HepG2 (cell line): Measurements from ENCODE around the gene SBNO2. TPM values are rescaled to one million over a fixed set of nuclear protein-coding genes. Genes with fewer than 3 reads are reported as not detected.
A peak's percentile ranks its signal among the peaks of the same experiment; 100 is the strongest.

Experiments used
- ATF7 ChIP-seq, 2 experiments: fragments of 450-650 bp in 1 of 2; sonication (generic) in 1 of 2; formaldehyde crosslinking in 1 of 2; IDR thresholded peaks; 2 replicates each; pipeline versions ENCODE4 v1.4.0 to v1.6.1; 2016 to 2020; ENCODE audit warnings: antibody characterized with exemption in 1 of 2, mild to moderate bottlenecking in 1 of 2, missing genetic modification reagents in 1 of 2
- CBX1 ChIP-seq: IDR thresholded peaks from one replicate; pipeline ENCODE4 v1.6.1; 2016; ENCODE audit warnings: antibody characterized with exemption, low read depth
- FLYWCH1 ChIP-seq: sonication (generic); formaldehyde crosslinking; IDR thresholded peaks from 2 replicates; pipeline ENCODE4 v1.8.1; 2023; ENCODE audit warnings: mild to moderate bottlenecking, missing genetic modification reagents
- FOXA3 ChIP-seq: IDR thresholded peaks from 2 replicates; pipeline ENCODE4 v1.6.1; 2016; ENCODE audit warnings: missing genetic modification reagents, missing compliant biosample characterization
- FOXK2 ChIP-seq: fragments of 450-650 bp; IDR thresholded peaks from 2 replicates; pipeline ENCODE4 v1.6.1; 2016
- GPN1 ChIP-seq: sonication (generic); formaldehyde crosslinking; IDR thresholded peaks from 2 replicates; pipeline ENCODE4 v1.5.1; 2020; ENCODE audit warnings: missing genetic modification reagents, borderline replicate concordance
- HIVEP1 ChIP-seq: sonication (generic); formaldehyde crosslinking; IDR thresholded peaks from 2 replicates; pipeline ENCODE4 v1.4.0; 2020; ENCODE audit warnings: mild to moderate bottlenecking, missing genetic modification reagents
- HOXA9 ChIP-seq: sonication (generic); formaldehyde crosslinking; IDR thresholded peaks from 2 replicates; pipeline ENCODE4 v1.8.1; 2022; ENCODE audit warnings: missing genetic modification reagents, mild to moderate bottlenecking, moderate library complexity, borderline replicate concordance
- KAT8 ChIP-seq: IDR thresholded peaks from 2 replicates; pipeline ENCODE4 v1.6.1; 2016; ENCODE audit warnings: missing genetic modification reagents, missing compliant biosample characterization
- KLF16 ChIP-seq, 2 experiments: sonication (generic) in 1 of 2; formaldehyde crosslinking in 1 of 2; IDR thresholded peaks; 2 replicates each; pipeline versions ENCODE4 v1.6.1 to v1.8.0; 2016 to 2023; ENCODE audit warnings: missing genetic modification reagents in 2 of 2, missing compliant biosample characterization in 1 of 2
- MED13 ChIP-seq: sonication (generic); formaldehyde crosslinking; IDR thresholded peaks from 2 replicates; pipeline ENCODE4 v1.5.0; 2020; ENCODE audit warnings: missing genetic modification reagents
- MXD4 ChIP-seq: IDR thresholded peaks from 2 replicates; pipeline ENCODE4 v1.6.1; 2016; ENCODE audit warnings: mild to moderate bottlenecking, missing biosample characterization, missing genetic modification reagents
- NR1H2 ChIP-seq: sonication (generic); formaldehyde crosslinking; IDR thresholded peaks from 2 replicates; pipeline ENCODE4 v1.8.1; 2022; ENCODE audit warnings: low read depth, missing genetic modification reagents, borderline replicate concordance
- RFX3 ChIP-seq: IDR thresholded peaks from 2 replicates; pipeline ENCODE4 v1.6.1; 2016; ENCODE audit warnings: missing biosample characterization, missing genetic modification reagents
- SP1 ChIP-seq, 2 experiments: fragments of 450-650 bp in 1 of 2; sonication (generic) in 1 of 2; formaldehyde crosslinking in 1 of 2; IDR thresholded peaks; 2 replicates each; pipeline versions ENCODE4 v1.4.0 to v1.6.1; 2016 to 2020; ENCODE audit warnings: missing genetic modification reagents in 1 of 2
- SRSF4 ChIP-seq: fragments of 200-400 bp; formaldehyde crosslinking; IDR thresholded peaks from one replicate; pipeline ENCODE4 v1.6.1; 2018; ENCODE audit warnings: mild to moderate bottlenecking, low read depth, low read length, moderate library complexity; ENCODE audit not compliant: poor library complexity, severe bottlenecking
- XRCC5 ChIP-seq: fragments of 200-400 bp; formaldehyde crosslinking; optimal IDR thresholded peaks from 2 replicates; pipeline ENCODE3; 2017; ENCODE audit warnings: mild to moderate bottlenecking, low read length
- ZBTB42 ChIP-seq: sonication (generic); formaldehyde crosslinking; IDR thresholded peaks from 2 replicates; pipeline ENCODE4 v1.5.0; 2020; ENCODE audit warnings: mild to moderate bottlenecking, missing genetic modification reagents
- ZBTB44 ChIP-seq: sonication (generic); formaldehyde crosslinking; IDR thresholded peaks from 2 replicates; pipeline ENCODE4 v1.4.0; 2020; ENCODE audit warnings: missing genetic modification reagents
- ZEB1 ChIP-seq: IDR thresholded peaks from 2 replicates; pipeline ENCODE4 v1.6.1; 2012; ENCODE audit warnings: mild to moderate bottlenecking, low read depth, inconsistent platforms; ENCODE audit not compliant: insufficient replicate concordance
- ZFP37 ChIP-seq: sonication (generic); formaldehyde crosslinking; IDR thresholded peaks from 2 replicates; pipeline ENCODE4 v1.4.0; 2020; ENCODE audit warnings: missing genetic modification reagents, borderline replicate concordance
- ZFP62 ChIP-seq: sonication (generic); formaldehyde crosslinking; IDR thresholded peaks from 2 replicates; pipeline ENCODE4 v1.4.0; 2020; ENCODE audit warnings: missing genetic modification reagents
- ZKSCAN8 ChIP-seq: IDR thresholded peaks from 2 replicates; pipeline ENCODE4 v1.6.1; 2016; ENCODE audit warnings: borderline replicate concordance, missing genetic modification reagents, missing compliant biosample characterization
- ZNF143 ChIP-seq: sonication (generic); formaldehyde crosslinking; IDR thresholded peaks from 2 replicates; pipeline ENCODE4 v1.4.0; 2020; ENCODE audit warnings: missing genetic modification reagents
- ZNF335 ChIP-seq: sonication (generic); formaldehyde crosslinking; IDR thresholded peaks from 2 replicates; pipeline ENCODE4 v1.4.0; 2020; ENCODE audit warnings: missing genetic modification reagents
- ZNF441 ChIP-seq: sonication (generic); formaldehyde crosslinking; IDR thresholded peaks from 2 replicates; pipeline ENCODE4 v1.7.0; 2021; ENCODE audit warnings: missing genetic modification reagents, borderline replicate concordance
- ZNF703 ChIP-seq: sonication (generic); formaldehyde crosslinking; IDR thresholded peaks from 2 replicates; pipeline ENCODE4 v1.5.1; 2020; ENCODE audit warnings: missing genetic modification reagents, mild to moderate bottlenecking, moderate library complexity, borderline replicate concordance
- ZNF780A ChIP-seq: sonication (generic); formaldehyde crosslinking; IDR thresholded peaks from 2 replicates; pipeline ENCODE4 v1.8.0; 2022; ENCODE audit warnings: mild to moderate bottlenecking, missing genetic modification reagents, moderate library complexity
- ZSCAN9 ChIP-seq: IDR thresholded peaks from 2 replicates; pipeline ENCODE4 v1.6.1; 2016; ENCODE audit warnings: borderline replicate concordance
- polyA plus RNA-seq, 8 experiments: library from polyadenylated mRNA; depleted of rRNA in 3 of 8; stranded (reverse) in 7 of 8; unstranded in 1 of 8; fragments of >200 nt; fragmentation: Illumina TruSeq in 4 of 8; extraction: Trizol in 4 of 8; gene quantifications; 2 replicates each; pipeline versions ENCODE4 v1.2.1 to v1.2.3, GENCODE V29; 2011 to 2016; ENCODE audit warnings: low read depth in 4 of 8, missing spikeins in 1 of 8, mixed read lengths in 1 of 8; ENCODE audit not compliant: insufficient read depth in 1 of 8
- total RNA-seq, 5 experiments: library from RNA; depleted of rRNA; stranded (reverse); fragments of >200 nt; fragmentation: Illumina TruSeq; extraction: Trizol; gene quantifications; 2 replicates each; pipeline ENCODE4 v1.2.3, GENCODE V29; 2016; ENCODE audit warnings: low read depth in 1 of 5
- TF ChIP-seq, protein P1 (sequence below): sonication (generic); formaldehyde crosslinking; IDR thresholded peaks from 2 replicates; pipeline ENCODE4 v1.8.0; 2022; ENCODE audit warnings: mild to moderate bottlenecking, missing genetic modification reagents; ENCODE audit not compliant: insufficient replicate concordance

SBNO2 gene
- total and polyA plus RNA-seq, 2 of the 13 experiments (the other 11 are each of a cell fraction or from before 2014, with no cell fraction given) = 8.6 to 10.4 TPM

- TF ChIP-seq SRSF4 (no peak), MED13 (CRISPR knock-in tag) (no peak), SP1 (IDR thresholded peaks at IDR 0.05) (no peak), SP1 (CRISPR knock-in tag; IDR thresholded peaks at IDR 0.05) (no peak), ZFP37 (CRISPR knock-in tag) (peak; percentile 14; the same call in 1 of the 2 replicates), KLF16 (CRISPR knock-in tag; IDR thresholded peaks at IDR 0.05) (peak in 1 of 2 experiments; percentile 36; a peak in 1 of 4 replicates), MXD4 (0 out of 2 replicates have a peak, but pooled peaks have one; percentile 4), CBX1 (no peak), HIVEP1 (no peak; the same call in 1 of the 2 replicates), KAT8 (CRISPR knock-in tag) (peak; percentile 62), GPN1 (no peak), ZBTB42 (CRISPR knock-in tag) (peak; percentile 23; the same call in 1 of the 2 replicates), ZNF441 (CRISPR knock-in tag) (peak; percentile 62), ZNF335 (CRISPR knock-in tag) (peak; percentile 96), RFX3 (CRISPR knock-in tag) (no peak), ZNF780A (CRISPR knock-in tag) (no peak), HOXA9 (CRISPR knock-in tag) (no peak), ZFP62 (CRISPR knock-in tag) (no peak), FOXA3 (CRISPR knock-in tag) (peak; percentile 73), ZEB1 (peak; percentile 63), ZKSCAN8 (peak; percentile 74), ZNF143 (peak; percentile 58; the same call in 1 of the 2 replicates), ATF7 (IDR thresholded peaks at IDR 0.05) (no peak), ATF7 (CRISPR knock-in tag; IDR thresholded peaks at IDR 0.05) (no peak), FLYWCH1 (CRISPR knock-in tag) (no peak), ZBTB44 (0 out of 2 replicates have a peak, but pooled peaks have one; percentile 56), FOXK2 (no peak), NR1H2 (no peak), ZSCAN9 (peak; percentile 70; the same call in 1 of the 2 replicates), ZNF703 (CRISPR knock-in tag) (peak; percentile 47; the same call in 1 of the 2 replicates), XRCC5 (no peak)
- TF ChIP-seq, protein P1, sequence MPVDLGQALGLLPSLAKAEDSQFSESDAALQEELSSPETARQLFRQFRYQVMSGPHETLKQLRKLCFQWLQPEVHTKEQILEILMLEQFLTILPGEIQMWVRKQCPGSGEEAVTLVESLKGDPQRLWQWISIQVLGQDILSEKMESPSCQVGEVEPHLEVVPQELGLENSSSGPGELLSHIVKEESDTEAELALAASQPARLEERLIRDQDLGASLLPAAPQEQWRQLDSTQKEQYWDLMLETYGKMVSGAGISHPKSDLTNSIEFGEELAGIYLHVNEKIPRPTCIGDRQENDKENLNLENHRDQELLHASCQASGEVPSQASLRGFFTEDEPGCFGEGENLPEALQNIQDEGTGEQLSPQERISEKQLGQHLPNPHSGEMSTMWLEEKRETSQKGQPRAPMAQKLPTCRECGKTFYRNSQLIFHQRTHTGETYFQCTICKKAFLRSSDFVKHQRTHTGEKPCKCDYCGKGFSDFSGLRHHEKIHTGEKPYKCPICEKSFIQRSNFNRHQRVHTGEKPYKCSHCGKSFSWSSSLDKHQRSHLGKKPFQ (CRISPR knock-in tag) = peak; percentile 82
Observed at GRCh38 chr19:1097810-1098176, 76.3 kb downstream of the SBNO2 start (continued).
